Subcutaneous adipose tissue (tissue), 4 donors: Measurements from ENCODE around the gene ESR1. TPM values are rescaled to one million over a fixed set of nuclear protein-coding genes. Genes with fewer than 3 reads are reported as not detected.

Source experiments
- CTCF ChIP-seq: fragments of 450-650 bp; IDR thresholded peaks from one replicate; pipeline ENCODE4 v1.5.1; 2016; ENCODE audit warnings: low read depth, mild to moderate bottlenecking, control low read depth, antibody characterized with exemption, moderate library complexity
- total RNA-seq, 4 donors: library from RNA; depleted of rRNA; stranded (reverse); fragments of >200 nt; gene quantifications; one replicate each; pipeline ENCODE4 v1.1.0, GENCODE V29; 2016

Gene ESR1
- total RNA-seq, 4 donors from 2014 or later, result 3.2 to 5.8 (median 4.1) TPM

DNA sequence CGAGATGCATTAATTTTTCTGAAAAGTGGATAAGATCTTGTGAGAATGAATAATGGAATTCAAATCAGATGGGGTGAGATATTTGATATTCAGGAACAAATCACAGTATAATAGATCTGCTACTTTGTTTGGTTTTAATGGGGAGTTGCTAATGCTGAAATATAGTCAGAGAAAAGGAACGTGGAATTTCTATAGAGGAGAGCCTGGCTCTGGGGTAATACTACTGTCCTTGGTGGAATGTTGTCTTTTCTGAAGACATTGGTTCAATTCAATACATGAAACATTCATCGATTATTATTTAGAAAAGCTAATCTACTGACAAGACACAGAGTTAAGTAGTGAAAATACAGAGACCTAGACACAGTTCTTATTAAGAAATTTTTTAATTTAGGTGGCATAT, 108.6 kb downstream of the ESR1 start:
- no peak for TF ChIP-seq CTCF

GRCh38 chr6:151916680-151917164, 109.2 kb downstream of the ESR1 start:
- TF ChIP-seq CTCF, result no peak

GRCh38 chr6:151917531-151918329, 110.2 kb downstream of the ESR1 start:
- no peak for TF ChIP-seq CTCF

DNA sequence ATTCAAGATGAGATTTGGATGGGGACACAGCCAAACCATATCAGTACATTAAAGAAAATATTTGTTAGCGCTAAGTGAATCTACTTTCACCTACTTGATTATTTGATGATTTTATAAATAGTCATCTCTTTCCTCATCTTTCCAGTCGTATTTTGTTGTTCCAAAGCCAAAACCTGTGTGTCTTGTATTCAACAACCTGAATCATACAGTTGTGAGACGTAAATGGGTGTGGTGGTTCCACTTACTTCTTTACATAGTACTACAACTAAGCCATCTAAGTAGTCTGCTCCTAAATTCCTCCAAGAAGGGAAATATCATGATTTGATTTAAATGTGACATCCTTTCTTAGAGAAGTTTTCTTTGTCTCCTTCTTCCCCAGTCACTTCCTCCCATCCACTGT, 132.8 kb downstream of the ESR1 start:
- no peak for TF ChIP-seq CTCF

DNA sequence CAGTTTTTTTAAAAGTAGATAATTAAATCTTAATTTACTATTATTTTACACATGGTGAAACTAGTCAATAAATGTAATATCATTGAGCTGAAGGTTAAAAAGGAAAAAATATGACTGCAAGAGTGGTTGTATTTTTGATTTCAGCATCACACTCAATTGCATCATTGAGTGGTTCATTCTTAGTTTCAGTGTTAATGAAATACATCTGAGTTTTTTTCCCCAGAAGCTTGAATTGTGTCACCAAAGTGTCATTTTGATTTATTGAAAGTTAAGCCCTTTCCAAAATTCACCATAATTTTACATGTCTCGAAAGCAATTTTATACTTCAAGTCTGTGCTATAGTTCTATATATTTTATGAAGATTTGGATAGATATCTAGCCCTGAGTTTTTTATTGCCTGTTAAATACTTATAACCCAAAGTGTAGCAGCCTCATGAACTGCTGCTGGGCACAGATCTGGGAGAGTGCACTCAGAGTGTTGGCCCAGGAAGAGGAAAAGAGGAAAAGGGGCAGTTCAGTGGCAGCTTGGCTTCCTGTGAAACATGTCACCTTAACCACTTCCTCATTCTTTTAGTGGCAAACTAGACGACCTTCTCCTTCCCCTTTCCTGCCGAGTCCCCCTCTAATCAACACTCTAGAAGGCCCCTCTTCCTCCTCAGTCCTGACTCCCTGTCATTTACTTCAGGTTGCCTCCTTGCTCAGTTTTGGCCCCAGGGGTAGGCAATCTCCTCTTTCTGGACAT, 140.7 kb downstream of the ESR1 start:
- no peak for TF ChIP-seq CTCF

GRCh38 chr6:151958332-151958731, 150.8 kb downstream of the ESR1 start:
- no peak for TF ChIP-seq CTCF

DNA sequence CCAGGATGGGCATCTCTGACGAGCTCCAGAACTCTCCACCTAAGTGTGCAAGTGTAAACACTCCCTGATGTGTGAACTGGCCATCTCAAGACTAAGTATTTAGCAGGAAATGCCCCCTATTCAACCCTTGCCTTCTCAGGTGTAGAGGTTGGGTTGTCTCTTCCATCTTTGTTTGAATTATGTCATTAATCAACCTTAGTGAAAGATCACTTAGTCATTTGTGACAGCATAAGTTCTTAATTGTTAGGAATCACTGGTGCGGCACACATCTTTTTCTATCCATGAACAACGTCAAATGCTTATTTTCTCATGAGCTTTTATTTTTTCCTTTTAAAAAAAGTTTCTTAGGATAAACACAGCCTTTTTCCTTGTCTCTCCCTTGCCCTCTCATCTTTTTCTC, 151.6 kb downstream of the ESR1 start:
- no peak for TF ChIP-seq CTCF
